IMR-90 (cell line): ENCODE data around the gene SNAPC4.

Experiments used
- BHLHE40 ChIP-seq: fragments of 150-350 bp; IDR thresholded peaks from 2 replicates; pipeline ENCODE4 v1.6.1; 2016; ENCODE audit warnings: mild to moderate bottlenecking, low read depth, low read length
- CEBPB ChIP-seq: IDR thresholded peaks from 2 replicates; pipeline ENCODE4 v1.6.1; 2012; ENCODE audit warnings: low read depth, low read length, improper control_type of control experiment
- CTCF ChIP-seq: conservative IDR thresholded peaks from 2 replicates; pipeline ENCODE4 v1.5.1; 2012; ENCODE audit warnings: mild to moderate bottlenecking, low read depth, low read length, improper control_type of control experiment
- MXI1 ChIP-seq: IDR thresholded peaks from 2 replicates; pipeline ENCODE4 v1.6.1; 2012; ENCODE audit warnings: low read depth, mild to moderate bottlenecking, low read length, moderate library complexity, borderline replicate concordance
- NFE2L2 ChIP-seq: fragments of 150-350 bp; IDR thresholded peaks from 2 replicates; pipeline ENCODE4 v1.6.1; 2016; ENCODE audit warnings: low read depth, mild to moderate bottlenecking, low read length
- POLR2A ChIP-seq: IDR thresholded peaks from 2 replicates; pipeline ENCODE4 v1.6.1; 2012; ENCODE audit warnings: mild to moderate bottlenecking, low read depth, low read length
- RAD21 ChIP-seq: IDR thresholded peaks from 2 replicates; pipeline ENCODE4 v1.6.1; 2012; ENCODE audit warnings: low read length, improper control_type of control experiment
- RCOR1 ChIP-seq: IDR thresholded peaks from 2 replicates; pipeline ENCODE4 v1.6.1; 2012; ENCODE audit warnings: mild to moderate bottlenecking, low read length, improper control_type of control experiment; ENCODE audit not compliant: insufficient replicate concordance
- RFX5 ChIP-seq: IDR thresholded peaks from 2 replicates; pipeline ENCODE4 v1.8.0; 2012; ENCODE audit warnings: low read depth, mild to moderate bottlenecking, low read length, moderate library complexity
- SMC3 ChIP-seq: fragments of 150-350 bp; IDR thresholded peaks from 2 replicates; pipeline ENCODE4 v1.6.1; 2016; ENCODE audit warnings: low read depth, mild to moderate bottlenecking, antibody characterized with exemption, low read length, moderate library complexity

DNA sequence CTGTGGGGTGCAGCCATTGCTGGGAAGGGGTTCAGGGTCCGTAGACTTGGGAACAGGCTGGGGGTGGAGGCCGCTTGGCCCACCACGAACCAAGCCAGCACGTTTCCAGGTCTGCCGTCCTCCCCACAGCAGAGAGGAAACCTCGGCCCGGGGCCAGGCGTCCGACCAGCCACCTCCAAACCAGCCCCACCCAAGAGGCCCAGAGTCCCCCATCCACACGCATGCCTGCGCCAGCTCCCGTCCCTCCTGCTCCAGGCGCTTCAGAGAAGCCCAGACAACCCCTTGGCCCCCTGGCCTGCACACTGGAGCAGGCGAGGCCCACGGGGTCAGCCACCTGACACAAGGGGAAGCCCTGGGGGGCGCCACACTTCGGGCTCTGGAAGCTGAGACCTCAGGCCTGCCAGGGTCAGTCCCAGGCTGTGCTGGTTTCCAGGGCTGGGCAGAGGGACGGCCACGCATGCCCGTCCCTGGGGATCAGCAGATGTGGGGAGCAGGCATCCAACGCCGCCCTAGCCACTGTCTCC is 42.7 kb downstream of the SNAPC4 start:
- TF ChIP-seq CTCF (no peak), POLR2A (no peak), RCOR1 (no peak), CEBPB (no peak), RAD21 (no peak), MXI1 (no peak), BHLHE40 (no peak), NFE2L2 (no peak), RFX5 (no peak), SMC3 (no peak)
